ENCODE results near the gene PRRT1B.

- TF ChIP-seq ZNF280B (CRISPR knock-in tag; IDR thresholded peaks at IDR 0.05) (no peak), RFX5 (IDR thresholded peaks at IDR 0.05; ENCODE audit: low read depth, low read length) (no peak), CTCF (IDR thresholded peaks at IDR 0.05 in 2 of 3, conservative IDR thresholded peaks at IDR 0.05 in 1 of 3; ENCODE audit: insufficient read depth in 2 of 3, low read depth in 1 of 3, low read length in 3 of 3) (no peak)
Observed at GRCh38 chr9:131518553-131518952, 26.8 kb upstream of the PRRT1B start.
